HG03354 (cell line): ENCODE measurements around the gene ARHGAP11A.

Source experiments
- ATAC-seq: cut with Tn5 transposase; IDR thresholded peaks from one replicate; pipeline ENCODE4 v1.9.1; 2021; ENCODE audit warnings: mild to moderate bottlenecking; ENCODE audit not compliant: unreplicated experiment, poor library complexity, severe bottlenecking

The ARHGAP11A gene

GRCh38 chr15:32656091-32656490 lies 40.8 kb downstream of the ARHGAP11A start:
- no peak for ATAC-seq

- no peak for ATAC-seq
Observed at GRCh38 chr15:32656496-32656895, 41.2 kb downstream of the ARHGAP11A start.

GRCh38 chr15:32657198-32657883 lies 42.0 kb downstream of the ARHGAP11A start:
- ATAC-seq, result no peak

GRCh38 chr15:32657941-32658340 lies 42.6 kb downstream of the ARHGAP11A start:
- ATAC-seq, result no peak

- ATAC-seq, result no peak
Observed at GRCh38 chr15:32659340-32660155, 44.2 kb downstream of the ARHGAP11A start.

- no peak for ATAC-seq
Observed at GRCh38 chr15:32663671-32664070, 48.4 kb downstream of the ARHGAP11A start.

GRCh38 chr15:32664796-32665195 lies 49.5 kb downstream of the ARHGAP11A start:
- no peak for ATAC-seq

- no peak for ATAC-seq
Observed at GRCh38 chr15:32667321-32667720, 52.0 kb downstream of the ARHGAP11A start.

- no peak for ATAC-seq
Observed at GRCh38 chr15:32668942-32669341, 53.6 kb downstream of the ARHGAP11A start.

GRCh38 chr15:32669896-32670611 lies 54.8 kb downstream of the ARHGAP11A start:
- no peak for ATAC-seq

- ATAC-seq, result no peak
Observed at GRCh38 chr15:32670623-32671022, 55.3 kb downstream of the ARHGAP11A start.

GRCh38 chr15:32671339-32672325 lies 56.3 kb downstream of the ARHGAP11A start:
- ATAC-seq, result no peak

GRCh38 chr15:32674681-32675080 lies 59.4 kb downstream of the ARHGAP11A start:
- no peak for ATAC-seq

GRCh38 chr15:32675466-32675865 lies 60.2 kb downstream of the ARHGAP11A start:
- ATAC-seq, result no peak

GRCh38 chr15:32676169-32676568 lies 60.9 kb downstream of the ARHGAP11A start:
- ATAC-seq, result no peak

- ATAC-seq, result no peak
Observed at GRCh38 chr15:32677238-32677750, 62.0 kb downstream of the ARHGAP11A start.

- no peak for ATAC-seq
Observed at GRCh38 chr15:32679298-32679690, 64.0 kb downstream of the ARHGAP11A start.

GRCh38 chr15:32682569-32682968 lies 67.3 kb downstream of the ARHGAP11A start:
- ATAC-seq, result no peak

- ATAC-seq, result no peak
Observed at GRCh38 chr15:32682977-32683630, 67.8 kb downstream of the ARHGAP11A start.
